GM23338 (cell line): ENCODE measurements around the gene NLGN1. TPM values are rescaled to one million over a fixed set of nuclear protein-coding genes. Genes with fewer than 3 reads are reported as not detected.

Source experiments
- ATAC-seq: fragments of 200-7000 bp; cut with Tn5 transposase; 3 replicates; pipeline ENCODE4 v1.9.1; 2020
- DNase-seq: peaks from one replicate; pipeline ENCODE4 v3.0.0-alpha.2; 2015; ENCODE audit warnings: low spot score
- H2AFZ ChIP-seq: fragments of 200-600 bp; sonication (generic); 2 replicates; pipeline ENCODE4 v1.8.0; 2016; ENCODE audit warnings: antibody characterized with exemption, mild to moderate bottlenecking, moderate library complexity
- H3F3A ChIP-seq: fragments of 200-600 bp; sonication (generic); replicated peaks from 2 replicates; pipeline ENCODE4 v1.8.0; 2017; ENCODE audit warnings: antibody characterized with exemption, mixed run types, low read depth
- H3K27ac ChIP-seq: fragments of 200-600 bp; sonication (generic); 2 replicates; pipeline ENCODE4 v1.6.1; 2016; ENCODE audit warnings: low read depth
- H3K27me3 ChIP-seq: fragments of 200-600 bp; sonication (generic); 2 replicates; pipeline ENCODE4 v1.8.0; 2016; ENCODE audit warnings: mild to moderate bottlenecking, mixed run types, moderate library complexity; ENCODE audit not compliant: insufficient read depth
- H3K36me3 ChIP-seq: fragments of 200-600 bp; sonication (generic); 2 replicates; pipeline ENCODE4 v1.8.0; 2016; ENCODE audit warnings: mild to moderate bottlenecking; ENCODE audit not compliant: insufficient read depth
- H3K4me1 ChIP-seq: fragments of 200-600 bp; sonication (generic); 2 replicates; pipeline ENCODE4 v1.8.0; 2016; ENCODE audit warnings: mild to moderate bottlenecking, moderate library complexity; ENCODE audit not compliant: insufficient read depth
- H3K4me2 ChIP-seq: fragments of 200-600 bp; sonication (generic); 2 replicates; pipeline ENCODE4 v1.7.1; 2017; ENCODE audit warnings: mixed run types
- H3K4me3 ChIP-seq: fragments of 200-600 bp; sonication (generic); 2 replicates; pipeline ENCODE4 v1.6.1; 2016; ENCODE audit warnings: mixed run types
- H3K79me2 ChIP-seq: fragments of 200-600 bp; sonication (generic); replicated peaks from 2 replicates; pipeline ENCODE4 v1.8.0; 2017; ENCODE audit warnings: mild to moderate bottlenecking; ENCODE audit not compliant: insufficient read depth
- H3K9me2 ChIP-seq: fragments of 200-600 bp; sonication (generic); 2 replicates; pipeline ENCODE4 v1.8.0; 2017; ENCODE audit not compliant: insufficient read depth
- H4K20me1 ChIP-seq: fragments of 200-600 bp; sonication (generic); replicated peaks from 2 replicates; pipeline ENCODE4 v1.8.0; 2017; ENCODE audit warnings: mild to moderate bottlenecking; ENCODE audit not compliant: insufficient read depth
- H3K27ac Mint-ChIP-seq: 2 replicates; pipeline ENCODE4 v1.8.0; 2020; ENCODE audit warnings: inconsistent platforms, mild to moderate bottlenecking, moderate library complexity, mixed read lengths
- H3K27me3 Mint-ChIP-seq: 3 replicates; pipeline ENCODE4 v1.8.0; 2022; ENCODE audit warnings: low read depth, mild to moderate bottlenecking, moderate library complexity, mixed read lengths, inconsistent platforms; ENCODE audit not compliant: insufficient read depth, poor library complexity
- H3K36me3 Mint-ChIP-seq: 3 replicates; pipeline ENCODE4 v1.8.0; 2021; ENCODE audit warnings: low read depth, mild to moderate bottlenecking, inconsistent platforms, moderate library complexity, mixed read lengths
- H3K4me1 Mint-ChIP-seq: 3 replicates; pipeline ENCODE4 v1.8.0; 2020; ENCODE audit warnings: mild to moderate bottlenecking, inconsistent platforms, mixed read lengths
- H3K4me3 Mint-ChIP-seq: 3 replicates; pipeline ENCODE4 v1.8.0; 2021; ENCODE audit warnings: moderate library complexity, mild to moderate bottlenecking, inconsistent platforms, mixed read lengths
- H3K9me3 Mint-ChIP-seq: 3 replicates; pipeline ENCODE4 v1.8.0; 2020; ENCODE audit warnings: moderate library complexity, mild to moderate bottlenecking, inconsistent platforms, mixed read lengths
- CREB1 ChIP-seq: fragments of 250-450 bp; sonication (Bioruptor Pico); IDR thresholded peaks from 2 replicates; pipeline ENCODE4 v1.5.0; 2020; ENCODE audit warnings: low read depth, mild to moderate bottlenecking, moderate library complexity
- EZH2 ChIP-seq: fragments of 200-600 bp; sonication (generic); IDR thresholded peaks from one replicate; pipeline ENCODE4 v1.8.0; 2017; ENCODE audit warnings: antibody characterized with exemption, mild to moderate bottlenecking, low read depth; ENCODE audit not compliant: unreplicated experiment
- EZH2phosphoT487 ChIP-seq: fragments of 200-600 bp; sonication (generic); IDR thresholded peaks from one replicate; pipeline ENCODE4 v1.8.1; 2018; ENCODE audit warnings: antibody characterized with exemption; ENCODE audit not compliant: unreplicated experiment
- JUNB ChIP-seq: IDR thresholded peaks from one replicate; pipeline ENCODE4 v1.6.1; 2016; ENCODE audit warnings: antibody characterized with exemption; ENCODE audit not compliant: unreplicated experiment
- NANOG ChIP-seq: IDR thresholded peaks from 2 replicates; pipeline ENCODE4 v1.6.1; 2016; ENCODE audit warnings: antibody characterized with exemption, borderline replicate concordance
- POLR2AphosphoS5 ChIP-seq: IDR thresholded peaks from 2 replicates; pipeline ENCODE4 v1.6.1; 2016; ENCODE audit warnings: antibody characterized with exemption, low read depth
- STAT1 ChIP-seq: IDR thresholded peaks from one replicate; pipeline ENCODE4 v1.6.1; 2016; ENCODE audit warnings: antibody characterized with exemption; ENCODE audit not compliant: unreplicated experiment
- ZNF114 ChIP-seq: fragments of 250-450 bp; sonication (Bioruptor Pico); IDR thresholded peaks from 2 replicates; pipeline ENCODE4 v1.5.0; 2020; ENCODE audit warnings: mild to moderate bottlenecking, moderate library complexity
- ZNF331 ChIP-seq: fragments of 250-450 bp; sonication (Bioruptor Pico); IDR thresholded peaks from 2 replicates; pipeline ENCODE4 v1.5.0; 2020; ENCODE audit warnings: low read depth, mild to moderate bottlenecking, moderate library complexity
- polyA plus RNA-seq: library from polyadenylated mRNA; unstranded; fragments of >200 nt; fragmentation: Nextera tagmentation; extraction: Ambion mirVana; gene quantifications from 2 replicates; pipeline ENCODE4 v1.2.1, GENCODE V29; 2016
- total RNA-seq: library from RNA; depleted of rRNA; stranded (reverse); fragments of >200 nt; shearing (Covaris generic); gene quantifications from 2 replicates; pipeline ENCODE4 v1.2.3, GENCODE V29; 2014
- TF ChIP-seq, protein P1 (sequence below): fragments of 250-450 bp; sonication (Bioruptor Pico); IDR thresholded peaks from 2 replicates; pipeline ENCODE4 v1.5.0; 2020; ENCODE audit warnings: mild to moderate bottlenecking, moderate library complexity
- TF ChIP-seq, protein P2 (sequence below): IDR thresholded peaks from one replicate; pipeline ENCODE4 v1.6.1; 2018; ENCODE audit warnings: antibody characterized with exemption; ENCODE audit not compliant: unreplicated experiment
- TF ChIP-seq, protein P3 (sequence below): IDR thresholded peaks from 2 replicates; pipeline ENCODE4 v1.6.1; 2016; ENCODE audit warnings: antibody characterized with exemption
- TF ChIP-seq, protein P4 (sequence below), 2 experiments: fragments of 200-600 bp in 1 of 2; sonication (generic) in 1 of 2; conservative IDR thresholded peaks; 2 replicates each; pipeline versions ENCODE4 v1.5.1 to v1.6.1; 2016 to 2017; ENCODE audit warnings: antibody characterized with exemption in 2 of 2, low read depth in 2 of 2, mild to moderate bottlenecking in 2 of 2, moderate library complexity in 1 of 2

NLGN1 gene
- total and polyA plus RNA-seq, 2 experiments from 2014 or later = 6.5 to 18.6 TPM

DNA sequence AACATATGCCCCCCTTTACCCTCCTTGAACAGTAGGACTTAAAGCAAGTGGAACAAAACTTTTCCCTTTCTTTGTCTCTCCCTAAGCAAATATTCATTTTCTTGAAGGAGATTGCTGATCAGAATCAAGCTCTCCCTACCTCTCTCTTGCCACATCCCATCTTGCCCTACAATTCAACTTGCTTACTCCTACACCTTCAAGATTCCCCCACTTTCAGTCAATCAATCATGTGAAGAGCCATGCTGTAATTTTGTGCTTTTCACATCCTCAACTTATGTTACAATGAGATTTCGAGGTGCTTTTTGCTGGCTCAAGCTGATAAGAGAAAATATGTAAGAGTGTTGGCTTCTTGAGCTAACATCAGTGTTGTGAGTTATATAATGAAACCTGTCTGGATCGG lies 662.9 kb downstream of the NLGN1 start:
- TF ChIP-seq ZNF114 (CRISPR knock-in tag) = no peak
- TF ChIP-seq, protein P1, sequence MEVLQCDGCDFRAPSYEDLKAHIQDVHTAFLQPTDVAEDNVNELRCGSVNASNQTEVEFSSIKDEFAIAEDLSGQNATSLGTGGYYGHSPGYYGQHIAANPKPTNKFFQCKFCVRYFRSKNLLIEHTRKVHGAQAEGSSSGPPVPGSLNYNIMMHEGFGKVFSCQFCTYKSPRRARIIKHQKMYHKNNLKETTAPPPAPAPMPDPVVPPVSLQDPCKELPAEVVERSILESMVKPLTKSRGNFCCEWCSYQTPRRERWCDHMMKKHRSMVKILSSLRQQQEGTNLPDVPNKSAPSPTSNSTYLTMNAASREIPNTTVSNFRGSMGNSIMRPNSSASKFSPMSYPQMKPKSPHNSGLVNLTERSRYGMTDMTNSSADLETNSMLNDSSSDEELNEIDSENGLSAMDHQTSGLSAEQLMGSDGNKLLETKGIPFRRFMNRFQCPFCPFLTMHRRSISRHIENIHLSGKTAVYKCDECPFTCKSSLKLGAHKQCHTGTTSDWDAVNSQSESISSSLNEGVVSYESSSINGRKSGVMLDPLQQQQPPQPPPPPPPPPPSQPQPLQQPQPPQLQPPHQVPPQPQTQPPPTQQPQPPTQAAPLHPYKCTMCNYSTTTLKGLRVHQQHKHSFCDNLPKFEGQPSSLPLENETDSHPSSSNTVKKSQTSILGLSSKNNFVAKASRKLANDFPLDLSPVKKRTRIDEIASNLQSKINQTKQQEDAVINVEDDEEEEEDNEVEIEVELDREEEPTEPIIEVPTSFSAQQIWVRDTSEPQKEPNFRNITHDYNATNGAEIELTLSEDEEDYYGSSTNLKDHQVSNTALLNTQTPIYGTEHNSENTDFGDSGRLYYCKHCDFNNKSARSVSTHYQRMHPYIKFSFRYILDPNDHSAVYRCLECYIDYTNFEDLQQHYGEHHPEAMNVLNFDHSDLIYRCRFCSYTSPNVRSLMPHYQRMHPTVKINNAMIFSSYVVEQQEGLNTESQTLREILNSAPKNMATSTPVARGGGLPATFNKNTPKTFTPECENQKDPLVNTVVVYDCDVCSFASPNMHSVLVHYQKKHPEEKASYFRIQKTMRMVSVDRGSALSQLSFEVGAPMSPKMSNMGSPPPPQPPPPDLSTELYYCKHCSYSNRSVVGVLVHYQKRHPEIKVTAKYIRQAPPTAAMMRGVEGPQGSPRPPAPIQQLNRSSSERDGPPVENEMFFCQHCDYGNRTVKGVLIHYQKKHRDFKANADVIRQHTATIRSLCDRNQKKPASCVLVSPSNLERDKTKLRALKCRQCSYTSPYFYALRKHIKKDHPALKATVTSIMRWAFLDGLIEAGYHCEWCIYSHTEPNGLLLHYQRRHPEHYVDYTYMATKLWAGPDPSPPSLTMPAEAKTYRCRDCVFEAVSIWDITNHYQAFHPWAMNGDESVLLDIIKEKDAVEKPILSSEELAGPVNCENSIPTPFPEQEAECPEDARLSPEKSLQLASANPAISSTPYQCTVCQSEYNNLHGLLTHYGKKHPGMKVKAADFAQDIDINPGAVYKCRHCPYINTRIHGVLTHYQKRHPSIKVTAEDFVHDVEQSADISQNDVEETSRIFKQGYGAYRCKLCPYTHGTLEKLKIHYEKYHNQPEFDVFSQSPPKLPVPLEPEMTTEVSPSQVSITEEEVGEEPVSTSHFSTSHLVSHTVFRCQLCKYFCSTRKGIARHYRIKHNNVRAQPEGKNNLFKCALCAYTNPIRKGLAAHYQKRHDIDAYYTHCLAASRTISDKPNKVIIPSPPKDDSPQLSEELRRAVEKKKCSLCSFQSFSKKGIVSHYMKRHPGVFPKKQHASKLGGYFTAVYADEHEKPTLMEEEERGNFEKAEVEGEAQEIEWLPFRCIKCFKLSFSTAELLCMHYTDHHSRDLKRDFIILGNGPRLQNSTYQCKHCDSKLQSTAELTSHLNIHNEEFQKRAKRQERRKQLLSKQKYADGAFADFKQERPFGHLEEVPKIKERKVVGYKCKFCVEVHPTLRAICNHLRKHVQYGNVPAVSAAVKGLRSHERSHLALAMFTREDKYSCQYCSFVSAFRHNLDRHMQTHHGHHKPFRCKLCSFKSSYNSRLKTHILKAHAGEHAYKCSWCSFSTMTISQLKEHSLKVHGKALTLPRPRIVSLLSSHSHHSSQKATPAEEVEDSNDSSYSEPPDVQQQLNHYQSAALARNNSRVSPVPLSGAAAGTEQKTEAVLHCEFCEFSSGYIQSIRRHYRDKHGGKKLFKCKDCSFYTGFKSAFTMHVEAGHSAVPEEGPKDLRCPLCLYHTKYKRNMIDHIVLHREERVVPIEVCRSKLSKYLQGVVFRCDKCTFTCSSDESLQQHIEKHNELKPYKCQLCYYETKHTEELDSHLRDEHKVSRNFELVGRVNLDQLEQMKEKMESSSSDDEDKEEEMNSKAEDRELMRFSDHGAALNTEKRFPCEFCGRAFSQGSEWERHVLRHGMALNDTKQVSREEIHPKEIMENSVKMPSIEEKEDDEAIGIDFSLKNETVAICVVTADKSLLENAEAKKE (CRISPR knock-in tag) = no peak
- TF ChIP-seq EZH2phosphoT487 = no peak
- TF ChIP-seq, protein P2, sequence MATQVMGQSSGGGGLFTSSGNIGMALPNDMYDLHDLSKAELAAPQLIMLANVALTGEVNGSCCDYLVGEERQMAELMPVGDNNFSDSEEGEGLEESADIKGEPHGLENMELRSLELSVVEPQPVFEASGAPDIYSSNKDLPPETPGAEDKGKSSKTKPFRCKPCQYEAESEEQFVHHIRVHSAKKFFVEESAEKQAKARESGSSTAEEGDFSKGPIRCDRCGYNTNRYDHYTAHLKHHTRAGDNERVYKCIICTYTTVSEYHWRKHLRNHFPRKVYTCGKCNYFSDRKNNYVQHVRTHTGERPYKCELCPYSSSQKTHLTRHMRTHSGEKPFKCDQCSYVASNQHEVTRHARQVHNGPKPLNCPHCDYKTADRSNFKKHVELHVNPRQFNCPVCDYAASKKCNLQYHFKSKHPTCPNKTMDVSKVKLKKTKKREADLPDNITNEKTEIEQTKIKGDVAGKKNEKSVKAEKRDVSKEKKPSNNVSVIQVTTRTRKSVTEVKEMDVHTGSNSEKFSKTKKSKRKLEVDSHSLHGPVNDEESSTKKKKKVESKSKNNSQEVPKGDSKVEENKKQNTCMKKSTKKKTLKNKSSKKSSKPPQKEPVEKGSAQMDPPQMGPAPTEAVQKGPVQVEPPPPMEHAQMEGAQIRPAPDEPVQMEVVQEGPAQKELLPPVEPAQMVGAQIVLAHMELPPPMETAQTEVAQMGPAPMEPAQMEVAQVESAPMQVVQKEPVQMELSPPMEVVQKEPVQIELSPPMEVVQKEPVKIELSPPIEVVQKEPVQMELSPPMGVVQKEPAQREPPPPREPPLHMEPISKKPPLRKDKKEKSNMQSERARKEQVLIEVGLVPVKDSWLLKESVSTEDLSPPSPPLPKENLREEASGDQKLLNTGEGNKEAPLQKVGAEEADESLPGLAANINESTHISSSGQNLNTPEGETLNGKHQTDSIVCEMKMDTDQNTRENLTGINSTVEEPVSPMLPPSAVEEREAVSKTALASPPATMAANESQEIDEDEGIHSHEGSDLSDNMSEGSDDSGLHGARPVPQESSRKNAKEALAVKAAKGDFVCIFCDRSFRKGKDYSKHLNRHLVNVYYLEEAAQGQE = no peak
- TF ChIP-seq CREB1 (CRISPR knock-in tag) = no peak
- TF ChIP-seq STAT1 = no peak
- TF ChIP-seq, protein P3, sequence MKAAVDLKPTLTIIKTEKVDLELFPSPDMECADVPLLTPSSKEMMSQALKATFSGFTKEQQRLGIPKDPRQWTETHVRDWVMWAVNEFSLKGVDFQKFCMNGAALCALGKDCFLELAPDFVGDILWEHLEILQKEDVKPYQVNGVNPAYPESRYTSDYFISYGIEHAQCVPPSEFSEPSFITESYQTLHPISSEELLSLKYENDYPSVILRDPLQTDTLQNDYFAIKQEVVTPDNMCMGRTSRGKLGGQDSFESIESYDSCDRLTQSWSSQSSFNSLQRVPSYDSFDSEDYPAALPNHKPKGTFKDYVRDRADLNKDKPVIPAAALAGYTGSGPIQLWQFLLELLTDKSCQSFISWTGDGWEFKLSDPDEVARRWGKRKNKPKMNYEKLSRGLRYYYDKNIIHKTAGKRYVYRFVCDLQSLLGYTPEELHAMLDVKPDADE = no peak
- no peak for TF ChIP-seq JUNB
- TF ChIP-seq NANOG = no peak
- TF ChIP-seq ZNF331 = no peak
- TF ChIP-seq POLR2AphosphoS5 = no peak
- no peak for TF ChIP-seq EZH2
- TF ChIP-seq, protein P4, sequence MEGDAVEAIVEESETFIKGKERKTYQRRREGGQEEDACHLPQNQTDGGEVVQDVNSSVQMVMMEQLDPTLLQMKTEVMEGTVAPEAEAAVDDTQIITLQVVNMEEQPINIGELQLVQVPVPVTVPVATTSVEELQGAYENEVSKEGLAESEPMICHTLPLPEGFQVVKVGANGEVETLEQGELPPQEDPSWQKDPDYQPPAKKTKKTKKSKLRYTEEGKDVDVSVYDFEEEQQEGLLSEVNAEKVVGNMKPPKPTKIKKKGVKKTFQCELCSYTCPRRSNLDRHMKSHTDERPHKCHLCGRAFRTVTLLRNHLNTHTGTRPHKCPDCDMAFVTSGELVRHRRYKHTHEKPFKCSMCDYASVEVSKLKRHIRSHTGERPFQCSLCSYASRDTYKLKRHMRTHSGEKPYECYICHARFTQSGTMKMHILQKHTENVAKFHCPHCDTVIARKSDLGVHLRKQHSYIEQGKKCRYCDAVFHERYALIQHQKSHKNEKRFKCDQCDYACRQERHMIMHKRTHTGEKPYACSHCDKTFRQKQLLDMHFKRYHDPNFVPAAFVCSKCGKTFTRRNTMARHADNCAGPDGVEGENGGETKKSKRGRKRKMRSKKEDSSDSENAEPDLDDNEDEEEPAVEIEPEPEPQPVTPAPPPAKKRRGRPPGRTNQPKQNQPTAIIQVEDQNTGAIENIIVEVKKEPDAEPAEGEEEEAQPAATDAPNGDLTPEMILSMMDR (conservative IDR thresholded peaks at IDR 0.05; ENCODE audit: low read depth in 2 of 2) = no peak
- H3K9me3 Mint-ChIP-seq = peaks cover 8% of the 10 kb centered on the region

More for the DNA sequence above, 662.9 kb downstream of the NLGN1 start:
- Histone ChIP-seq H3K36me3 (0 out of 2 replicates have a peak, but pooled peaks cover 9% of the 10 kb centered on the region), H3K4me1 (no peaks in the 10 kb centered on the region), H2AFZ (no peak overlapping the region), H3K79me2 (no peaks in the 10 kb centered on the region), H3K27me3 (no peaks in the 10 kb centered on the region), H3F3A (no peaks in the 10 kb centered on the region), H3K4me3 (no peak overlapping the region), H3K4me2 (no peak overlapping the region), H3K9me2 (no peaks in the 10 kb centered on the region), H4K20me1 (no peaks in the 10 kb centered on the region), H3K27ac (no peak overlapping the region)
- ATAC-seq (no peak), DNase-seq (no peak)
- Mint-ChIP-seq H3K36me3 (peaks cover 8% of the 10 kb centered on the region; the same call in 2 of the 3 replicates), H3K27ac (no peak overlapping the region), H3K4me3 (no peak overlapping the region), H3K27me3 (no peaks in the 10 kb centered on the region), H3K4me1 (no peaks in the 10 kb centered on the region)
